ENCODE data around the gene MIF. TPM values are rescaled to one million over a fixed set of nuclear protein-coding genes. Genes with fewer than 3 reads are reported as not detected.

The MIF gene
- total RNA-seq, 1 experiment from 2014 or later, result 1,068 TPM

DNA sequence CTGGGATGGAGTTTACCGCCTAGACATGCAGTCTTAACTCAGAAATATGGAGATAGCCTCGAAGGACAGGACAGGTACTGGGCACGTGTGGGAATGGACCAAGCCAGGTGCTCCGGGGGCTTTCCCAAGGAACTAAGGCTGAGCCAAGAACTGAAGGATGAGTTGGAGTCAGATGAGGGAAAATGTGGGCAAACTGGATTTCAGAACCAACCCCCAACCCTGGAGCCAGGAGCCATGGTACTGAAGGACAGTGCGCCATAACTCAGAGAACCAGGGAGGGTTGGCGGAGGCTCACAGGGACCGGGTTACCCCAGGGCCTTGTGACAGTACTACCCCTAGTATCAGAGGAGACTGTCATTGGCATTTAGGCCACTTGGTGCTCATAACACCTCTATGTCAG is 2.5 kb upstream of the MIF start:
- Histone ChIP-seq H3K23me2 (ENCODE audit: insufficient read length, low read depth, low read length, poor library complexity, severe bottlenecking) (peaks cover 8% of the 10 kb centered on the region), H3K4me1 (ENCODE audit: insufficient read depth, low read length) (peaks cover 3% of the 10 kb centered on the region; the same call in 1 of the 2 replicates), H2BK12ac (ENCODE audit: insufficient read length, low read depth, low read length) (no peak overlapping the region), H3K9me3 (ENCODE audit: control insufficient read depth, low read depth, low read length) (no peaks in the 10 kb centered on the region), H3K9ac (ENCODE audit: extremely low read depth, insufficient read length, low read length) (no peak overlapping the region), H4K91ac (ENCODE audit: insufficient read length, low read depth, low read length) (no peak overlapping the region), H3K79me1 (ENCODE audit: insufficient read depth, low read depth, low read length, poor library complexity, severe bottlenecking) (peaks cover 6% of the 10 kb centered on the region), H2BK20ac (ENCODE audit: low read depth, low read length, poor library complexity, severe bottlenecking) (no peak overlapping the region), H3K4ac (ENCODE audit: low read depth, low read length) (no peak overlapping the region), H3K14ac (ENCODE audit: insufficient read depth, low read length) (no peak overlapping the region), H2AFZ (ENCODE audit: low read length) (no peak overlapping the region), H3K23ac (ENCODE audit: insufficient read length, low read depth, low read length) (no peak overlapping the region), H2BK120ac (ENCODE audit: low read depth, low read length, poor library complexity, severe bottlenecking) (no peak overlapping the region), H2AK5ac (ENCODE audit: insufficient read length, low read length) (no peak overlapping the region), H4K5ac (ENCODE audit: insufficient read length, low read depth, low read length) (no peak overlapping the region), H4K8ac (replicated peaks; ENCODE audit: insufficient read length, low read depth, low read length) (no peak overlapping the region), H3K18ac (ENCODE audit: insufficient read length, low read depth, low read length) (no peak overlapping the region), H3K79me2 (ENCODE audit: insufficient read depth, low read length) (no peaks in the 10 kb centered on the region), H2BK15ac (ENCODE audit: low read depth, low read length) (no peak overlapping the region), H4K20me1 (ENCODE audit: control insufficient read depth, insufficient read depth, insufficient read length) (no peaks in the 10 kb centered on the region), H3K4me2 (ENCODE audit: insufficient read depth, insufficient read length, low read length) (no peak overlapping the region), H3K27ac (ENCODE audit: insufficient read length, low read depth, low read length) (no peak overlapping the region), H3K56ac (ENCODE audit: insufficient read length, low read depth, low read length) (no peak overlapping the region), H3T11ph (ENCODE audit: low read length) (no peak overlapping the region), H2BK5ac (ENCODE audit: insufficient read length, low read length) (no peak overlapping the region), H3K27me3 (ENCODE audit: insufficient read depth, low read length) (no peaks in the 10 kb centered on the region; the same call in 1 of the 2 replicates)
- H3K27ac Mint-ChIP-seq, result no peak overlapping the region
- peaks cover 23 to 33% (median 25%) of the 10 kb centered on the region in 3 experiments for H3K36me3 Mint-ChIP-seq (ENCODE audit: insufficient read depth in 1 of 3, low read depth in 3 of 3)
- H3K27me3 Mint-ChIP-seq (ENCODE audit: low read depth), result peaks cover 20% of the 10 kb centered on the region
- H3K4me3 Mint-ChIP-seq, result no peak overlapping the region
- H3K4me1 Mint-ChIP-seq, result peaks cover 30 to 41% of the 10 kb centered on the region in 2 experiments
- no peak for DNase-seq
- peaks cover 14 to 18% of the 10 kb centered on the region in 2 experiments for H3K9me3 Mint-ChIP-seq
- TF ChIP-seq, protein P1, sequence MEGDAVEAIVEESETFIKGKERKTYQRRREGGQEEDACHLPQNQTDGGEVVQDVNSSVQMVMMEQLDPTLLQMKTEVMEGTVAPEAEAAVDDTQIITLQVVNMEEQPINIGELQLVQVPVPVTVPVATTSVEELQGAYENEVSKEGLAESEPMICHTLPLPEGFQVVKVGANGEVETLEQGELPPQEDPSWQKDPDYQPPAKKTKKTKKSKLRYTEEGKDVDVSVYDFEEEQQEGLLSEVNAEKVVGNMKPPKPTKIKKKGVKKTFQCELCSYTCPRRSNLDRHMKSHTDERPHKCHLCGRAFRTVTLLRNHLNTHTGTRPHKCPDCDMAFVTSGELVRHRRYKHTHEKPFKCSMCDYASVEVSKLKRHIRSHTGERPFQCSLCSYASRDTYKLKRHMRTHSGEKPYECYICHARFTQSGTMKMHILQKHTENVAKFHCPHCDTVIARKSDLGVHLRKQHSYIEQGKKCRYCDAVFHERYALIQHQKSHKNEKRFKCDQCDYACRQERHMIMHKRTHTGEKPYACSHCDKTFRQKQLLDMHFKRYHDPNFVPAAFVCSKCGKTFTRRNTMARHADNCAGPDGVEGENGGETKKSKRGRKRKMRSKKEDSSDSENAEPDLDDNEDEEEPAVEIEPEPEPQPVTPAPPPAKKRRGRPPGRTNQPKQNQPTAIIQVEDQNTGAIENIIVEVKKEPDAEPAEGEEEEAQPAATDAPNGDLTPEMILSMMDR (conservative IDR thresholded peaks at IDR 0.05), result no peak
- no CpG with 5 or more reads among the region's 7 CpGs for WGBS (ENCODE audit: extremely low coverage, insufficient read length, low lambda C conversion rate)
